Endothelial cell (in vitro differentiated cells): ENCODE results near the gene RRM2. TPM values are rescaled to one million over a fixed set of nuclear protein-coding genes. Genes with fewer than 3 reads are reported as not detected.
"Not testable (repeated sequence)": the region's sequence is repeated elsewhere in the genome, so short reads cannot be mapped to it uniquely, and the experiment has no call there.

Experiments
- DNase-seq: peaks from one replicate; pipeline ENCODE4 v3.0.0; 2021; ENCODE audit warnings: low spot score
- H3K27ac Mint-ChIP-seq: one replicate; pipeline ENCODE4 v1.8.0; 2021; ENCODE audit warnings: mixed read lengths, inconsistent platforms; ENCODE audit not compliant: unreplicated experiment
- H3K27me3 Mint-ChIP-seq: one replicate; pipeline ENCODE4 v1.8.0; 2021; ENCODE audit warnings: mild to moderate bottlenecking, moderate library complexity, mixed read lengths, inconsistent platforms; ENCODE audit not compliant: unreplicated experiment
- H3K36me3 Mint-ChIP-seq: one replicate; pipeline ENCODE4 v1.8.0; 2021; ENCODE audit warnings: mild to moderate bottlenecking, low read depth, mixed read lengths, inconsistent platforms; ENCODE audit not compliant: unreplicated experiment
- H3K4me1 Mint-ChIP-seq: one replicate; pipeline ENCODE4 v1.8.0; 2021; ENCODE audit warnings: mild to moderate bottlenecking, mixed read lengths, inconsistent platforms; ENCODE audit not compliant: unreplicated experiment
- H3K4me3 Mint-ChIP-seq: one replicate; pipeline ENCODE4 v1.8.0; 2021; ENCODE audit warnings: mild to moderate bottlenecking, mixed read lengths, inconsistent platforms; ENCODE audit not compliant: unreplicated experiment
- H3K9me3 Mint-ChIP-seq: one replicate; pipeline ENCODE4 v1.8.0; 2021; ENCODE audit warnings: mixed read lengths, inconsistent platforms; ENCODE audit not compliant: unreplicated experiment
- CTCF ChIP-seq: fragments of 200-600 bp; sonication (generic); IDR thresholded peaks from one replicate; pipeline ENCODE4 v1.5.0; 2021; ENCODE audit warnings: antibody characterized with exemption; ENCODE audit not compliant: unreplicated experiment
- total RNA-seq: library from RNA; stranded (reverse); fragmentation: NEBNext Ultra II Directional; extraction: Animal tissue kit (Norgen Biotek cat#: 25700); gene quantifications from one replicate; pipeline ENCODE4 v1.2.1, GENCODE V29; 2021; ENCODE audit not compliant: unreplicated experiment

RRM2 gene
- total RNA-seq, 1 donor from 2014 or later, result 18.7 TPM

- TF ChIP-seq CTCF, result peak; percentile 81
- H3K27me3 Mint-ChIP-seq, result peaks cover 1% of the 10 kb centered on the region
- peaks cover 5% of the 10 kb centered on the region for H3K4me1 Mint-ChIP-seq
- H3K9me3 Mint-ChIP-seq, result no peaks in the 10 kb centered on the region
- peak; percentile 75 for DNase-seq
- H3K36me3 Mint-ChIP-seq, result no peaks in the 10 kb centered on the region
- peak overlapping the region; percentile 4 for H3K4me3 Mint-ChIP-seq
- no peak overlapping the region for H3K27ac Mint-ChIP-seq
These were observed 25.0 kb upstream of the RRM2 start for GRCh38 chr2:10097352-10098148.

GRCh38 chr2:10101491-10101890, 21.0 kb upstream of the RRM2 start:
- Mint-ChIP-seq H3K27ac (no peak overlapping the region), H3K4me3 (no peak overlapping the region), H3K4me1 (no peaks in the 10 kb centered on the region), H3K9me3 (no peaks in the 10 kb centered on the region), H3K27me3 (peaks cover 6% of the 10 kb centered on the region), H3K36me3 (peaks cover 4% of the 10 kb centered on the region)
- no peak for DNase-seq
- TF ChIP-seq CTCF, result no peak

GRCh38 chr2:10103179-10103578, 19.4 kb upstream of the RRM2 start:
- Mint-ChIP-seq H3K4me3 (no peak overlapping the region), H3K9me3 (no peaks in the 10 kb centered on the region), H3K27me3 (peaks cover 6% of the 10 kb centered on the region), H3K27ac (no peak overlapping the region), H3K36me3 (peaks cover 4% of the 10 kb centered on the region), H3K4me1 (no peaks in the 10 kb centered on the region)
- no peak for DNase-seq
- TF ChIP-seq CTCF, result no peak

GRCh38 chr2:10104906-10105305, 17.6 kb upstream of the RRM2 start:
- H3K27ac Mint-ChIP-seq, DNase-seq, H3K9me3 Mint-ChIP-seq, H3K4me1 Mint-ChIP-seq, H3K27me3 Mint-ChIP-seq, H3K4me3 Mint-ChIP-seq, H3K36me3 Mint-ChIP-seq: not testable (repeated sequence)

- Mint-ChIP-seq H3K27me3 (peaks cover 4% of the 10 kb centered on the region), H3K4me1 (no peaks in the 10 kb centered on the region), H3K36me3 (peaks cover 4% of the 10 kb centered on the region), H3K4me3 (no peak overlapping the region), H3K27ac (no peak overlapping the region), H3K9me3 (no peaks in the 10 kb centered on the region)
- no peak for DNase-seq
- no peak for TF ChIP-seq CTCF
These were observed 13.2 kb upstream of the RRM2 start for GRCh38 chr2:10109311-10109710.
